Measurements from ENCODE around the gene TMEM125.

The TMEM125 gene

DNA sequence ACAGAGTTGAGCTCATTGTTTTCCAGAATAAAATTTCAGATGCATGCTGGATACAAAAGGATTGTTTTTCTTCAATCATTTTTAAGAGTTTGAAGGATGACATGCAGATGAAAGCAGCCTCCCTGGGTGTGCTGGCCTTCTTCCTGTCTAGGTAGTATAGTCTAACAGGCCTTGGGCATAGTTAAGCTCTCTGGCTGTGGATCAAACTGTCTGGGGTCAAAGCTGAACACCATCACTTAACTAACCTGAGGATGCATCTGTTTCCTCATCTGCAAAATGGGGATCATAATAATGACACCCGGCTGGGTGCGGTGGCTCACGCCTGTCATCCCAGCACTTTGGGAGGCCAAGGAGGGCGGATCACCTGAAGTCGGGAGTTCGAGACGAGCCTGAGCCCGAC, 25.0 kb downstream of the TMEM125 start:
- DNase-seq, result no peak

DNA sequence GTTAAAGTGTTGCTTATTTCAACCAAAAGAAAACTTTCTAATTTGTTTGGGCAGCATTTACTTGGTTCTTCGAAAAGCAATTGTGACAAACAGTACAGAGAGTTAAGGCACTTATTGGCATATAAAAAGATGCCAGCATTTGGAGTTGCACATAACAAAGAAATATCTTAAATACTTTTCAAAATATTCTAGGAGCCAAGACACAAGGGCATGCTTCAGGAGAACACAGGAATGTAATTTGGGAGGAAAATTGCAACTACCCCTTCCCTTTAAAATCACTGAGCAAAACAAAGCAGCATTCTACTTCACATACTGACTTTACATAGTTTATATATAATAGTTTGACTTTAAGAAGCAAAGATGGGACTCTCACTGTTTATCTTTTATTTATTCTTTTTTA, 26.4 kb downstream of the TMEM125 start:
- no peak for DNase-seq

- no peak for DNase-seq
Observed at GRCh38 chr1:43298055-43298454, 28.3 kb downstream of the TMEM125 start.

- no peak for DNase-seq
Observed at GRCh38 chr1:43299101-43299500, 29.3 kb downstream of the TMEM125 start.

DNA sequence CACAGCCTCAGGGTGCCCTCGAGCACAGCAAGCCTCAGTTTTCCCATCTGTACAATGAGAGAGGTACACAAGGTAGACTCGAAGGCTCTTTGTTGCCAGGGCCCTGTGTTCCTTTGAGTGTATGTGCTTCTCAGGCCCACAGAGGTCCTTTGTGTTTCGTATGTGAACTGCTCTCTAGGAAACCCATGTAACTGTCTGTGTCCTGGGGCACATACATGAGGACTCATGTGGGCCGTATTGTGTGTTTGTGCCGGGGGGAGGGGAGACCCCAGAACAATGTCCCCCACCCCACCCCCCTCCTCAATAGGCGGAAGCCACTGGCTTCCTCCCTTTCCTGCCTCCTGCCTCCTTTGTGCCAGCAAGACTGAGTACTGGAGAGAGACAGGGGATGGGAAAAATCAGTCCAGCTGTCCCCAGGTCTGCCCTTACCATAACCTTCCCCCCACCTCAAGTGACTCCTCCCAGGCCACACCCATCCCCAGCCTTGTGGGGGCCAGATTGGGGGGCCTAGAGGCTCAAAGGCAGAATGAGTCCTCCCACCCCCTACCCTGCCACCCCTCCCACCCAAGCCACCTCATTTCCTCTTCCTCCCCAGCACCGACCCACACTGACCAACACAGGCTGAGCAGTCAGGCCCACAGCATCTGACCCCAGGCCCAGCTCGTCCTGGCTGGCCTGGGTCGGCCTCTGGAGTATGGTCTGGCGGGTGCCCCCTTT, 30.8 kb downstream of the TMEM125 start, which contains the start of gene TIE1:
TIE1 (plus strand) TSS at position 605 of the 717 bp plus-strand sequence; CDS start at position 695, 90 bp downstream.
- no peak for DNase-seq

- no peak for DNase-seq
Observed at GRCh38 chr1:43302201-43302600, 32.4 kb downstream of the TMEM125 start.

DNA sequence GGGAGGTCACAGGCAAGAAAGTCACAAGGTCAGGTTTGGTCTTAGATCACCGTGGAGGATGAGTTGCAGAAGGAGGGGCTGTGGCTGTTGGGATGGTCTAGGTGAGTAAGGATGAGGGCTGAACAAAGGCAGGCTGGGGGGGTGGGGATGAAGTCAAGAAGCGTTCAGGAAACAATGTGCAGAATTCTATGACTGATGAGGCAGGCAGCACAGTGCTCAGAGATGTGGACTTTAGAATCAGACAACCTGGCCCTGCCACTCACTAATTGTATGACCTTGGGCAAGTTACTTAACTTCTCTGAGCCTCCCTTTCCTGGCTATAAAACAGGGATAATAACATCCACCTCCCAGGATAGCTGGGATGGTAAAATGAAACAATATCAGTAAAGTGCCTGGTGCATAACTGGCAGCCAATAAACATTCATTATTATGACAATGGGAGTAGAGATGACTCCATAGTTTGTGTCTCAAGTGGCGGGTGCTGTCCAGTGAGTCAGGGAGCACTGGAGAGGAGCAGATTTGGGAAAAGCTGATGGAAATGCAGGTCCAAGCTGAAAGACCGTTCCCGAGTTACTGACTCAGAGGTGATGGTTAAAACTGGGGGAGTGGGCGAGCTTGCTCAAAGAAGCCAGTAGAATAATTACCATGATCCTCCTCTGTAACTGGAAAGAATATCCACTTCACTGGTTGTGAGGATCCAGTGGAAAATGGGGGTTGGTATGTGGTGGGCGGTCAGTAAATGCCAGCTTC, 33.1 kb downstream of the TMEM125 start:
- no peak for DNase-seq

GRCh38 chr1:43303471-43304313, 33.9 kb downstream of the TMEM125 start:
- no peak for DNase-seq

- no peak for DNase-seq
Observed at GRCh38 chr1:43304314-43304681, 34.5 kb downstream of the TMEM125 start.

DNA sequence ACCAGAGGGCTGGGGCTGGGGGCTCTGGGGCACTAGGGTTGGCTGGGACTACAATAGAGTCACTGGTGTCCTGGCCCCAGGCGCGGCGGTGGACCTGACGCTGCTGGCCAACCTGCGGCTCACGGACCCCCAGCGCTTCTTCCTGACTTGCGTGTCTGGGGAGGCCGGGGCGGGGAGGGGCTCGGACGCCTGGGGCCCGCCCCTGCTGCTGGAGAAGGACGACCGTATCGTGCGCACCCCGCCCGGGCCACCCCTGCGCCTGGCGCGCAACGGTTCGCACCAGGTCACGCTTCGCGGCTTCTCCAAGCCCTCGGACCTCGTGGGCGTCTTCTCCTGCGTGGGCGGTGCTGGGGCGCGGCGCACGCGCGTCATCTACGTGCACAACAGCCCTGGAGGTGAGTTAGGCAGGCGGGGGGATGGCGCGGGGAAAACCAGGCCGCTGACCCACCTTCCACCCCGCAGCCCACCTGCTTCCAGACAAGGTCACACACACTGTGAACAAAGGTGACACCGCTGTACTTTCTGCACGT, 35.1 kb downstream of the TMEM125 start:
- DNase-seq, result no peak

- no peak for DNase-seq
Observed at GRCh38 chr1:43305461-43305860, 35.7 kb downstream of the TMEM125 start.

DNA sequence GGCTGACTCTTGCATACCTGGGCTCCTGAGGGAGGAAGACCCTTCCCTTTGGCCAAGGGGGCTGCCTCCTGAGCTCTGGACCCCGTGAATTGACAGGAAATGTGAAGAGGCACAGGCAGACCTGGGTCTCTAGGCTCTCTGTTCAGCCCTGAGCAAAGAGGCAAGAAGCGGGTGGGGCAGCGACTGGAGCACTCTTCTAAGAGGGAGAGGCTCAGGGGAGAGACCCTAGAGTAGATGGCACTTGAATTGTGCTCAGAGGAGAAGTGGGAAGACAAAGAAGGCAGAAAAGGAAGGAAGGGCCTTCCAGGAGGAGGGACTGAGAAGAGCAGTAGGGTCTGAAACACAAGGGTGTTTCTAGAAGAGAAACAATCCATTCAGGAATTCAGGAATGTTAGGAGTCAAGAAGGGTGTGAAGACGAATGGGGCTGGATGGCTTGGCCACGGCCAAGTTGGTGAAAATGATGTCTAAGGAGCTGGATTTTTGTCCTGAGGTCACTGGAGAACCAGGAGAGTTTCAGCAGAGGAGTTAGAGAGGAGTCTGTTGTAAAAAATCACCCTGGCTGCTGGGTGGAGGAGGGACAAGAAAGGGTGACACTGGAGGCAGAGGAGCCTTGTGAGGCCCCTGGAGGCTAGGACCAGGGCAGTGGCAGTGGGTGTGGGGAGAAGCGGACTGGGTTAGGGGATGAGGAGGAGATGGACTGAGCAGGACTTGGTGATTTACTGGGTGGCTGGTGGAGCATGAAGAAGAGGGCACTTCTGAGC, 36.3 kb downstream of the TMEM125 start:
- DNase-seq, result peak in 1 of 3 experiments; percentile 34

DNA sequence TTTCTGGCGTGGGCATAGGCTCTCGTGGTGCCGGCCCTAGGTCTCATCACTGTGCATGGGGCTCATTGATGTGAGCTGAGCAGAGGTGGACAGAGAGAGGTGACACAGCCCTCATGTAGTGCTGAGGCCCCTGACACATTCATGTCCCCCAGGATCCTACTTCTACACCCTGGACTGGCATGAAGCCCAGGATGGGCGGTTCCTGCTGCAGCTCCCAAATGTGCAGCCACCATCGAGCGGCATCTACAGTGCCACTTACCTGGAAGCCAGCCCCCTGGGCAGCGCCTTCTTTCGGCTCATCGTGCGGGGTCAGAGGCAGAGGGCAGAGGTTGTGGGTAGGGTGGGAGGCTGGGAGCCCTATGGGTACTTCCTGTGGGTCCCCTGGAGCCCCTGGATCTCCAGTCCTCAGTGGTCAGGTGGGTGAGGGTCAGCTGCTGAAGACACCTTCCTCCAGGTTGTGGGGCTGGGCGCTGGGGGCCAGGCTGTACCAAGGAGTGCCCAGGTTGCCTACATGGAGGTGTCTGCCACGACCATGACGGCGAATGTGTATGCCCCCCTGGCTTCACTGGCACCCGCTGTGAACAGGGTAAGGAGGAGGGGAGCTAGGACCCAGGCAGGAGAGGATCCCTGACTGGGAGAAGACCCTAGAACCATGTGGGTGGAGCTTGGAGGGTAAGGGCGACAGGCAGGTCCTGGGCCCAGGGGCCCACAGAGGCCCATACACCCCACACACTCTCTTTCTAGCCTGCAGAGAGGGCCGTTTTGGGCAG, 37.1 kb downstream of the TMEM125 start:
- no peak for DNase-seq

GRCh38 chr1:43307458-43308158, 37.8 kb downstream of the TMEM125 start:
- DNase-seq, result no peak

DNA sequence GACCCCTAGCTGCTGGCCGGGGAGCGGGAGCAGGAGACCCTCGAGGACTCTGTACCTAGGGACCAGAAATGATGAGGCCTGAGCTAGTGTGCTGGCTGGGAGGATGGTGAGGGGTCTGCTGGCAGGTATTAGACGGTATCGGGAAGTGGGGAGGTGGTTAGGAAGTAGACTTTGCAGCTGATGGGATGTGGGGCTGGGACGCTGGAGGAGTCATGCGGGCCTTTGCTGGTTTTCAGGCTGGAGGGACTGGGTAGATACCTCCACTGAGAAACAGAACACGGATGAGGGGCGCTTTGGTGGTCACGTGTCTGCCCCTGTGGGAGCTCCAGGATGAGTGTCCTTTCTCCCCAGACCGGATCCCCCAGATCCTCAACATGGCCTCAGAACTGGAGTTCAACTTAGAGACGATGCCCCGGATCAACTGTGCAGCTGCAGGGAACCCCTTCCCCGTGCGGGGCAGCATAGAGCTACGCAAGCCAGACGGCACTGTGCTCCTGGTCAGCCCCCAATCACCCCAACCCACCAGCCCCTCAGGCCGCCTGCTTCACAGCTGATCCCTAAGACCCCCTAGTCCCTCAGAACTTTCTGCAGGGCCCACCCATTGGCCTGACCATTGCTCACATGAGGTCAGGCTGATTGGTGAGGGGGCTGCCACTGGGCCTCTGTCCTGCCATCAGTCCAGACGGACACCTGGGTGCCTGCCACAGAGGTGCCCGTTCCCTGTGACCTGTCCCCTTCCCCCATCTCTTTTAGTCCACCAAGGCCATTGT, 39.0 kb downstream of the TMEM125 start:
- DNase-seq, result no peak

DNA sequence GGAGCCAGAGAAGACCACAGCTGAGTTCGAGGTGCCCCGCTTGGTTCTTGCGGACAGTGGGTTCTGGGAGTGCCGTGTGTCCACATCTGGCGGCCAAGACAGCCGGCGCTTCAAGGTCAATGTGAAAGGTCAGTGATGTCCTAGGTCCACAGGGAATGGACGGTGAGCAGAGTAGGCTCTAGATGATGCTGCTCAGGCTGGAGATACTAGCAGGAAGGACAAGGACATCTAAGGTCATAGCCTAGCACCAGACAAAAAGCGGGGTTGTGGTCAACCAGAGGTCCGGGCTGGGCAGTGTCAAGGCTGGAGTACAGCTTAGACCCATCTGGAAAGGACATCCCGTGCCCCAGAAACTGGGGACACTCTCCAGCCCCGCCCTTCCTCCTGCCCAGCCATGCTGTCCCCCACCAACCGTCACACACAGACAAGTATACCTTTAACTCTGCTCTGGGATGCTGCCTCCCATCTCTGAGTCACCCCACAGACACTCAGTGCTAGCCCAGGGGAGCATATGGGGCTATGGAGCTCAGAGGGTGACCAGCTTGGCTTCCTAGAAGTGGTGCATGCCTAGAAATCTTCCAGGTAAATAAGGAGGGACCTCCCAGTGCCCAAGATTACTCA, 39.7 kb downstream of the TMEM125 start:
- DNase-seq, result no peak

DNA sequence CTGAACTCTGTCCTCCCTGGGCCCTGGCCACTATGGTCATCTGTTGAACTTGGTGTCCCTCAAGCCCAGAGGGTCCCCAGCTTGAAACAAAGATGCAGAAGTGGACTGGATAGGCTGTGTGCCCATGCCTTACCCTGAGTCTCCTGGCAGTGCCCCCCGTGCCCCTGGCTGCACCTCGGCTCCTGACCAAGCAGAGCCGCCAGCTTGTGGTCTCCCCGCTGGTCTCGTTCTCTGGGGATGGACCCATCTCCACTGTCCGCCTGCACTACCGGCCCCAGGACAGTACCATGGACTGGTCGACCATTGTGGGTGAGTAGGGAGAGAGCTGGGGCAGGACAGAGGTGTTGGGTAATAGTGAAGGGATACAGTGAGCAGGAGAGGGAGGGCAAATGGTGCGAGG, 41.7 kb downstream of the TMEM125 start:
- DNase-seq, result no peak

DNA sequence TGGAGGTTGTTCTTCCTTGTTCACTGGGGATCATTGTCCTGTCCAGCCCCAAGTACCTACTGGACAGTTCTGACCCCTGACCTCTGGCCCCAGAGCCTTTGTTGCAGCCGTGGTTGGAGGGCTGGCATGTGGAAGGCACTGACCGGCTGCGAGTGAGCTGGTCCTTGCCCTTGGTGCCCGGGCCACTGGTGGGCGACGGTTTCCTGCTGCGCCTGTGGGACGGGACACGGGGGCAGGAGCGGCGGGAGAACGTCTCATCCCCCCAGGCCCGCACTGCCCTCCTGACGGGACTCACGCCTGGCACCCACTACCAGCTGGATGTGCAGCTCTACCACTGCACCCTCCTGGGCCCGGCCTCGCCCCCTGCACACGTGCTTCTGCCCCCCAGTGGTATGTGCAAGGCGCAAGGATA, 42.4 kb downstream of the TMEM125 start:
- no peak for DNase-seq

- no peak for DNase-seq
Observed at GRCh38 chr1:43312663-43313515, 43.1 kb downstream of the TMEM125 start.
